HG02763 (cell line): ENCODE data around the gene CCDC88C.
"Not testable (repeated sequence)": the region's sequence is repeated elsewhere in the genome, so short reads cannot be mapped to it uniquely, and the experiment has no call there.

ENCODE experiments used
- ATAC-seq: cut with Tn5 transposase; IDR thresholded peaks from one replicate; pipeline ENCODE4 v1.9.1; 2021; ENCODE audit warnings: mild to moderate bottlenecking, moderate library complexity; ENCODE audit not compliant: unreplicated experiment

CCDC88C gene

GRCh38 chr14:91257328-91258010 is 160.2 kb downstream of the CCDC88C start:
- ATAC-seq = no peak

GRCh38 chr14:91256661-91257060 is 161.0 kb downstream of the CCDC88C start:
- ATAC-seq = no peak

DNA sequence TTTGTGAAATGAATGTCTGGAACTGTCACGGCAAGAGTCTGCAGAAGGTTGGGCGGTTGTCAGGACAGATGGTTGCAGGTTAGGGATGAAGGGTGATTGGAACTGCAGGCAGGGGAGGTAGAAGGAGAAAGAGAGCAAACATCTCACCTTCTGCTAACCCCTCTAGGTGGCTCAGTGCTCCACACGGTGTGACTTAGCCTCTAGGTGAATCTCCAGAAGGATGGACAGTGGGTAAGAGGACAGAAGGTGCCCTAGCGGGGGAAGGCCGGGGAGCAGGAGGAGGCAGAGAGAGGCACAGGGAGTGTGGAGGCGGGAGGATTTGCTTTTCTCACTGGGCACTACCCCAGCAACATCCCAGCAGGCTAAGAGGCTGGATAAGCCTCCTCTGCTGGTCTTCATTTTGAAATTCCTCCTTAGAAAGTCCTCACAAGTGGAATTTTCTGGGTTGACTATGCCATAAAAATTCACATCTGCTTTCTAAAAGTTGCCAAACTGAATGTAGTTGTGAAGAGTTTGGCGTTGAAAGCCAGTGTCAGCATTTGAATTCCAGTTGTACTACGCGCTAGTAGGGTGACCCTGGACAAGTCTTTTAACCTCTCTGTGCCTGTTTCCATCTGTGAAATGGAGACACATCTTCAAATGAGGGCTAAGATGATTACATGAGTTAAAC is 162.5 kb downstream of the CCDC88C start:
- no peak for ATAC-seq

- no peak for ATAC-seq
Observed at GRCh38 chr14:91254461-91254860, 163.2 kb downstream of the CCDC88C start.

DNA sequence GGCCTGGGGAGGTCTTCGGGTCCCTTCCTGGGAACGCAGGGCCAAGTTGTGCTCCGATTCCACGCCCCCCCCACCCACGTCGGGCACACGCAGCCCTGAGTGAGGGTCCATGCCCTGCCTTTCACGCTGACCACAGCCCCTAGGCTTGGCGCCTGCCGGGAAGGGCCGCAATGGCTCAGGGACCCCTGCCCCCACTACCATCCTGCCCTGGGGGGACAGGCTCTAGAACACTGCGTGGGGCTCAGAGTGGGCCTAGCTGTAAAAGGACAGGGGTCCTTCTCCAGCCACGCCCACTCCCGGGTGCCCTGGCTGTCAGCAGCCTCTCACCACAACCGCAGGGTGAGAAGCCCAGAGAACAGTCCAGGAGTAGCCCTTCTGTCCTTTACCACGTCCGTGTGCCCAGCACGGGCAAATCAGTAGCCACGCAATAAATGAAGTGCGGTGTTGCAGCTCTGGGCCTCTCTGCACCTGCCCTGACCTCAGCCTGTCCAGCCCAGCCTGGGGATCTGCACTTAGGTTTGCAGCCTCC is 163.8 kb downstream of the CCDC88C start:
- no peak for ATAC-seq

GRCh38 chr14:91252871-91253794 is 164.5 kb downstream of the CCDC88C start:
- ATAC-seq = peak; percentile 31

DNA sequence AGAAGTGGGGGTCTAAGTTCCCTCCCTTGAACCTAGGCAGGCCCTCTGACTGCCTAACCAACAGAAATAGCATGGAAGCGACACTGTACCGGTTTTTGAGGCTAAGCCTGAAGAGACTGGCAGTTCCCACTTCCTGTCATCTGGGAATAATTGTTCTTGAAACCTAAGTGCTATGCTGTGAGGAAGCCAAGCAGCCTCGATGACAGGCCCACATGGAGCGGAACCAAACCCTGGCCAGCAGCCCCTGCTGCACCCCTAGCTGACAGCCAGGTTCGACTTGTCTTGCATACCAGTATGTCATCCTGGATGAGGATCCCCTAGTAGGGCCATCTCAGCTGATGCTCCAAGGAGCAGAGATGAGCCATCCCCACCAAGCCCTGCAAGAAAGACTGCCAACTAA is 166.7 kb downstream of the CCDC88C start:
- ATAC-seq = no peak

DNA sequence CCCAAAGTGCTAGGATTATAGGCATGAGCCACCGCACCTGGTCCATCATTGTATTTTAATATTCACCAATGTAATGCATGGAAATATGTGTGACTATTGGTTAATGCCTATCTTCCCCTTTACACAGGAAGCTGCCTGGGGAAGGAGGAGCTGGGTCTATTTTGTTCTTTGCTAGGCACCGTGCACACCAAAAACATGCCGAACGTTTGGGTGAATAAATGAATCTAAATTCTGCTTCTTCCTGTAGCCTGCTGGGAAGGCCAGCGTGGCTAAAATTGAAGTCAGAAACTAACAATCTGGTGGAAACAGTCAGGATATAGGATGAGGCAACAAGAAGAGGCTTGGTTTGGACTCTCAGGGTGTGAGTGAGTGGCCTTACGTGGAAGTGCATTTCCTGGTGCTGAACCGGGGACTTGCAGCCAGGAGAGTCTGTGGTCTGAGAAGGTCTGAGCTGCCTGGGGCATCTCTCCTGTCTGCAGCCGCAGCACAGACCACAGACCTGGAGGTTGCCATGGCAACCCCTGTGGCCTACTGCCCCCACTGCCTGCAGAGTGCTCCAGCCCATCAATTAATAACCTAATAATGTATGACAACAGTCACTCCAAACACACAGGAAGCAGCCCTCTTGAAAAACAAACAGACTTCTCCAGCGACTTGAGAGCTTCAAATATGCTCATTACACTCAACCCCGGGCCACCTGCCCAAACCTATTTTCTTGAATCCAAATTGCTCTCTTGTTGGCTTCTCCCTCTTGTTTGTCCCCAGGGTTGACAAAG is 167.6 kb downstream of the CCDC88C start:
- peak; percentile 88 for ATAC-seq

- ATAC-seq = no peak
Observed at GRCh38 chr14:91246051-91246852, 171.4 kb downstream of the CCDC88C start.

- not testable (repeated sequence) for ATAC-seq
Observed at GRCh38 chr14:91245616-91246015, 172.0 kb downstream of the CCDC88C start.

DNA sequence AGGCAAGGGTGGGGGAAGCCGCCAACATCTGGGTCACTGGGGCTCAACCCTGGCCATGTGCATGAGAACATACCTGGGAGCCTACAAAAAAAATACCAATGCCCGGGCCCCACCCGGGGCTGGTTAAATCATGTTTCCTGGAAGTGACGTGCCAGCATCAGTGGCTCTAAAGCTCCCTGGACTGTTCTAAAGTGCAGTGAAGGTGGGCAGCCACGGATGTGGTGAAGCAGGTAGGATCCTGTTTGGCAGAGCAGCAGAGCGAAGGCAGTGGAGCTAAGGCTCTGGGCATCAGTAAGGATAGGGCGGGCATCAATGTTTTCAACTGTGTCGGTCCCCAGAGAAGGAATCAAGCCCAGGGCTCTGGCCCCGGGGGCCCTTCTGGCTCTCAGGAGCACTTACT is 172.6 kb downstream of the CCDC88C start:
- no peak for ATAC-seq

GRCh38 chr14:91244501-91244901 is 173.1 kb downstream of the CCDC88C start, which contains the start of gene GPR68:
Gene GPR68 (minus strand): TSS chr14:91244704. CDS start chr14:91235050, 9,654 bp downstream.
- no peak for ATAC-seq

DNA sequence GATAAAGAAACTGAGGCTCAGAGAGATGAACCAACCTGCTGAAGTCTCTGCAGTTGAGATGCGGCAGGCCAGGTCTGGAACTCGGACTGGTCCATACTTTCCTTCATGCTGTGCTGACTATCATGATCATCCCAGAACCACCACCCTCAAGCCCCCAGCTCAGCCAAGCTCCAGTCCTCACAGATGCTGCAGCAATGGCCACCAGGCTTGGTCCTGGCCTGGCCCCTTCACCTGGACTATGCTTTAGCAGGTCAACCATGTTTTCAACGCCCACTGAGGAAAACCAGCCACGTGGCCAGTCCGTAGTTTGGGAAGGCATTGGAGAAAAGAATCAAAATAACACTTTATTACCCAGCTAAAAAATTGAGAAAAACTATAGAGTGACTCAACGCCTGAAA is 174.5 kb downstream of the CCDC88C start:
- ATAC-seq = no peak

GRCh38 chr14:91242635-91243034 is 175.0 kb downstream of the CCDC88C start:
- ATAC-seq = no peak

GRCh38 chr14:91241863-91242262 is 175.8 kb downstream of the CCDC88C start:
- ATAC-seq = peak; percentile 69

GRCh38 chr14:91238661-91239060 is 179.0 kb downstream of the CCDC88C start:
- ATAC-seq = no peak

- no peak for ATAC-seq
Observed at GRCh38 chr14:91238085-91238484, 179.5 kb downstream of the CCDC88C start.

- no peak for ATAC-seq
Observed at GRCh38 chr14:91237219-91237618, 180.4 kb downstream of the CCDC88C start.

DNA sequence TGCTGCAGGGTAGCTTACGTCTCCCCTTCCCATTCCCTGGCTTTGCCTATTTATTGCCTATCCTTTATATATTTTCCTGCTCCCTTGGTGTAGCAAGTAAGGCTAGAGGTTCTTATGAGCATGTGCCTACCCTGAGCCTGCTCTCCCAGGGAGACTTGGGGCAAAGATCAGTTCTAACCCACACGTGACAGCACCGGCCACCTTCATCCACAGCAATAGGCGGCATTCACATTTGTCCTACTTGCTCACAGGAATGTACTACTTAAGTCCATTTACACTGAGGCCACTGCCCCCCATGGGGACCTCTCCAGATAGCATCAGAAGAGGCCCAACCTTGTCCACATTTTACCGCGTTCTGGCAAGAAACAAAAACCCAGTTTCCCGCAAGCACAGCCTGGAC is 181.8 kb downstream of the CCDC88C start:
- ATAC-seq = no peak

DNA sequence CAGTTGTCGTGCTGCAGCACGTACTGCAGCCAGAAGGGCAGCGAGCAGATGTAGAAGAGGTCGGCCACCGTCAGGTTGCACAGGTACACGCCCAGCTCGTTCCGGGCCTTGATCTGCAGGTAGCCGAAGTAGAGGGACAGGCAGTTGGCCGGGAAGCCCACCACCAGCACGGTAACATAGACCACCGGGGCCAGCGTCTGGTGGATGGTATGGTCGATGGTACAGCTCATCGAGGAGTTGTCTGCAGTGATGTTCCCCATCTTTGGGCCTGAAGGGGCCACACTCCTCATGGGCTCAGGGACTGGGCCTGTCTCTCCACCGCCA is 182.9 kb downstream of the CCDC88C start:
- ATAC-seq = no peak
